Gastrocnemius medialis (tissue), 4 donors: Measurements from ENCODE around the gene PGLYRP2. TPM values are rescaled to one million over a fixed set of nuclear protein-coding genes. Genes with fewer than 3 reads are reported as not detected.

Source experiments
- ATAC-seq, 2 donors: fragments of 150-250 bp; one replicate each; pipeline ENCODE4 v1.9.1; 2016
- DNase-seq, 2 donors: peaks; one replicate each; pipeline ENCODE4 v3.0.0-alpha.2; 2019
- H3K27ac ChIP-seq, 4 donors: fragments of 200-600 bp; sonication (generic); 1 replicate in 1 of 4; 2 replicates in 3 of 4; pipeline ENCODE4 v1.5.1; 2016 to 2018; ENCODE audit warnings: mild to moderate bottlenecking in 2 of 4, moderate library complexity in 1 of 4
- H3K27me3 ChIP-seq, 3 donors: fragments of 200-600 bp; sonication (generic) in 2 of 3; 1 replicate in 1 of 3; 2 replicates in 2 of 3; pipeline versions ENCODE4 v1.5.1 to v1.6.0; 2016 to 2019; ENCODE audit warnings: mild to moderate bottlenecking in 1 of 3, moderate library complexity in 1 of 3
- H3K36me3 ChIP-seq, 2 donors: fragments of 200-600 bp; sonication (generic) in 1 of 2; one replicate each; pipeline ENCODE4 v1.5.1; 2017 to 2018
- H3K4me1 ChIP-seq, 2 donors: fragments of 200-600 bp; sonication (generic) in 1 of 2; one replicate each; pipeline ENCODE4 v1.5.1; 2016 to 2017; ENCODE audit warnings: mild to moderate bottlenecking in 2 of 2
- H3K4me3 ChIP-seq, 4 donors: fragments of 200-600 bp; sonication (generic) in 3 of 4; 1 replicate in 1 of 4; 2 replicates in 3 of 4; pipeline ENCODE4 v1.5.1; 2016 to 2019; ENCODE audit warnings: mild to moderate bottlenecking in 2 of 4
- H3K9me3 ChIP-seq, 3 donors: fragments of 200-600 bp; sonication (generic) in 2 of 3; 1 replicate in 1 of 3; 2 replicates in 2 of 3; pipeline ENCODE4 v1.5.1; 2016 to 2019
- CTCF ChIP-seq, 5 experiments: fragments of 450-650 bp in 3 of 5; fragments of 200-600 bp in 2 of 5; sonication (generic) in 2 of 5; IDR thresholded peaks in 4 of 5; conservative IDR thresholded peaks in 1 of 5; 1 replicate in 4 of 5; 2 replicates in 1 of 5; pipeline ENCODE4 v1.5.1; 2016 to 2019; ENCODE audit warnings: antibody characterized with exemption in 5 of 5, mild to moderate bottlenecking in 3 of 5, moderate library complexity in 3 of 5
- POLR2A ChIP-seq, 2 donors: fragments of 450-650 bp; IDR thresholded peaks; one replicate each; pipeline ENCODE4 v1.6.1; 2017; ENCODE audit warnings: antibody characterized with exemption in 2 of 2, mild to moderate bottlenecking in 2 of 2, moderate library complexity in 2 of 2
- in situ Hi-C, 4 donors: fragments of 200-750 bp; cut with MboI; loops; one replicate each; pipeline versions ENCODE4 v1.15.0 to v1.8.0; 2017; ENCODE audit warnings: low sequenced_read_pairs in 4 of 4
- intact Hi-C: fragments of 100-400 bp; cut with DNase I; formaldehyde crosslinking; loops from one replicate; pipeline ENCODE4 v1.15.1; 2023; ENCODE audit warnings: low total_unique reads
- total RNA-seq, 4 donors: library from RNA; depleted of rRNA; stranded (reverse); fragments of >200 nt; gene quantifications; one replicate each; pipeline versions ENCODE4 v1.1.0 to v1.2.3, GENCODE V29; 2016

The PGLYRP2 gene
- total RNA-seq, 4 donors from 2014 or later: not detected

- intact Hi-C loops: no loop called here
- no peaks in the 10 kb centered on the region for H3K4me1 ChIP-seq
These were observed 32.5 kb upstream of the PGLYRP2 start for GRCh38 chr19:15511671-15512424.

GRCh38 chr19:15508035-15508710, 28.9 kb upstream of the PGLYRP2 start, which contains the start of gene CYP4F22:
TSS of gene CYP4F22 (plus strand) at chr19:15508525. CDS start at chr19:15525337, 16,812 bp downstream.
- no peaks in the 10 kb centered on the region for H3K9me3 ChIP-seq
- peaks cover 36 to 43% (median 43%) of the 10 kb centered on the region in 3 donors for H3K27me3 ChIP-seq
- DNase-seq: no peak
- intact Hi-C loops: no loop called here
- in situ Hi-C loops: no loop called here
- H3K36me3 ChIP-seq: no peaks in the 10 kb centered on the region
- no peaks in the 10 kb centered on the region for H3K4me1 ChIP-seq
- H3K27ac ChIP-seq: no peak within 1 kb of the TSS
- H3K4me3 ChIP-seq: peak within 1 kb of the TSS in 2 of 4 donors; percentile 18 to 34
- no peak for ATAC-seq
- TF ChIP-seq CTCF (IDR thresholded peaks at IDR 0.05 in 4 of 5, conservative IDR thresholded peaks at IDR 0.05 in 1 of 5) (no peak), POLR2A (IDR thresholded peaks at IDR 0.05) (no peak)

More at GRCh38 chr19:15511671-15512424, 32.5 kb upstream of the PGLYRP2 start:
- no peak overlapping the region for H3K4me3 ChIP-seq
- ATAC-seq (no peak), DNase-seq (no peak)
- in situ Hi-C loops: no loop called here
- H3K36me3 ChIP-seq: no peaks in the 10 kb centered on the region
- no peaks in the 10 kb centered on the region for H3K9me3 ChIP-seq
- H3K27ac ChIP-seq: no peak overlapping the region
- peaks cover 18 to 36% (median 28%) of the 10 kb centered on the region in 3 donors for H3K27me3 ChIP-seq
- no peak for TF ChIP-seq POLR2A (IDR thresholded peaks at IDR 0.05)
- no peak for TF ChIP-seq CTCF (IDR thresholded peaks at IDR 0.05 in 4 of 5, conservative IDR thresholded peaks at IDR 0.05 in 1 of 5)

- Histone ChIP-seq H3K27me3 (peaks cover 36 to 43% (median 43%) of the 10 kb centered on the region in 3 donors), H3K4me1 (no peaks in the 10 kb centered on the region)
- intact Hi-C loops: no loop called here
These were observed 28.1 kb upstream of the PGLYRP2 start for GRCh38 chr19:15507068-15508034.

More at GRCh38 chr19:15507068-15508034, 28.1 kb upstream of the PGLYRP2 start:
- no peak overlapping the region for H3K4me3 ChIP-seq
- H3K27ac ChIP-seq: no peak overlapping the region
- in situ Hi-C loops: no loop called here
- no peaks in the 10 kb centered on the region for H3K36me3 ChIP-seq
- ATAC-seq (no peak), DNase-seq (no peak)
- TF ChIP-seq CTCF (IDR thresholded peaks at IDR 0.05 in 4 of 5, conservative IDR thresholded peaks at IDR 0.05 in 1 of 5) (no peak), POLR2A (IDR thresholded peaks at IDR 0.05) (no peak)
- H3K9me3 ChIP-seq: no peaks in the 10 kb centered on the region
